HG02571 (cell line): Measurements from ENCODE around the gene DNAJC15.
A peak's percentile ranks its signal among the peaks of the same experiment; 100 is the strongest.

Source experiments
- ATAC-seq: cut with Tn5 transposase; IDR thresholded peaks from one replicate; pipeline ENCODE4 v1.9.1; 2021; ENCODE audit warnings: mild to moderate bottlenecking, moderate library complexity; ENCODE audit not compliant: unreplicated experiment

Gene DNAJC15

GRCh38 chr13:43080199-43080598, 56.8 kb downstream of the DNAJC15 start:
- ATAC-seq = no peak

- no peak for ATAC-seq
Measured at GRCh38 chr13:43081866-43082265, 58.5 kb downstream of the DNAJC15 start.

GRCh38 chr13:43083750-43084149, 60.4 kb downstream of the DNAJC15 start:
- no peak for ATAC-seq

GRCh38 chr13:43085545-43085944, 62.2 kb downstream of the DNAJC15 start:
- ATAC-seq = no peak

- no peak for ATAC-seq
Measured at GRCh38 chr13:43086181-43086580, 62.8 kb downstream of the DNAJC15 start.

- no peak for ATAC-seq
Measured at GRCh38 chr13:43088093-43088511, 64.7 kb downstream of the DNAJC15 start.

- no peak for ATAC-seq
Measured at GRCh38 chr13:43089912-43090498, 66.6 kb downstream of the DNAJC15 start.

GRCh38 chr13:43094901-43095300, 71.5 kb downstream of the DNAJC15 start:
- ATAC-seq = peak; percentile 98

GRCh38 chr13:43095771-43096719, 72.7 kb downstream of the DNAJC15 start:
- no peak for ATAC-seq

- no peak for ATAC-seq
Measured at GRCh38 chr13:43100667-43101066, 77.3 kb downstream of the DNAJC15 start.

GRCh38 chr13:43102304-43102703, 78.9 kb downstream of the DNAJC15 start:
- ATAC-seq = no peak

- no peak for ATAC-seq
Measured at GRCh38 chr13:43107780-43108179, 84.4 kb downstream of the DNAJC15 start.

GRCh38 chr13:43110036-43110435, 86.7 kb downstream of the DNAJC15 start:
- no peak for ATAC-seq

- no peak for ATAC-seq
Measured at GRCh38 chr13:43110658-43111057, 87.3 kb downstream of the DNAJC15 start.

GRCh38 chr13:43111559-43112400, 88.4 kb downstream of the DNAJC15 start:
- ATAC-seq = no peak

- no peak for ATAC-seq
Measured at GRCh38 chr13:43113603-43114002, 90.2 kb downstream of the DNAJC15 start.

GRCh38 chr13:43114504-43114903, 91.1 kb downstream of the DNAJC15 start:
- no peak for ATAC-seq

- no peak for ATAC-seq
Measured at GRCh38 chr13:43115141-43115540, 91.8 kb downstream of the DNAJC15 start.

GRCh38 chr13:43116242-43116641, 92.9 kb downstream of the DNAJC15 start:
- no peak for ATAC-seq

- ATAC-seq = no peak
Measured at GRCh38 chr13:43118521-43118920, 95.1 kb downstream of the DNAJC15 start.

GRCh38 chr13:43119206-43119605, 95.8 kb downstream of the DNAJC15 start:
- ATAC-seq = no peak
